Prostate gland (tissue), 2 donors: ENCODE data around the gene RBM33. TPM values are rescaled to one million over a fixed set of nuclear protein-coding genes. Genes with fewer than 3 reads are reported as not detected.

ENCODE experiments used
- DNase-seq: peaks from one replicate; pipeline ENCODE4 v3.0.0-alpha.2; 2019; ENCODE audit warnings: low spot score
- H3K27ac ChIP-seq, 2 donors: fragments of 200-600 bp; sonication (generic); 2 replicates each; pipeline ENCODE4 v1.5.1; 2017 to 2019
- H3K27me3 ChIP-seq: fragments of 200-600 bp; sonication (generic); replicated peaks from 2 replicates; pipeline ENCODE4 v1.5.1; 2019; ENCODE audit not compliant: insufficient read depth
- H3K36me3 ChIP-seq, 2 donors: fragments of 200-600 bp; sonication (generic); 1 replicate in 1 of 2; 2 replicates in 1 of 2; pipeline versions ENCODE4 v1.5.1 to v1.8.1; 2017 to 2019
- H3K4me1 ChIP-seq: fragments of 200-600 bp; sonication (generic); replicated peaks from 2 replicates; pipeline ENCODE4 v1.5.1; 2019
- H3K4me3 ChIP-seq, 2 donors: fragments of 200-600 bp; sonication (generic); 2 replicates each; pipeline ENCODE4 v1.5.1; 2017 to 2019
- H3K9me3 ChIP-seq: fragments of 200-600 bp; sonication (generic); 2 replicates; pipeline ENCODE4 v1.5.1; 2017
- POLR2A ChIP-seq: fragments of 450-650 bp; IDR thresholded peaks from one replicate; pipeline ENCODE4 v1.6.1; 2016; ENCODE audit warnings: antibody characterized with exemption, mild to moderate bottlenecking
- POLR2AphosphoS5 ChIP-seq: sonication (generic); formaldehyde crosslinking; IDR thresholded peaks from one replicate; pipeline ENCODE4 v1.6.1; 2017; ENCODE audit warnings: antibody characterized with exemption
- WGBS: methylation state at CpG from one replicate; pipeline ENCODE4 v1.1.5; 2018; 5-methylcytosine and 5-hydroxymethylcytosine counted together
- intact Hi-C: fragments of 100-400 bp; cut with DNase I; formaldehyde crosslinking; loops from one replicate; pipeline ENCODE4 v1.14.2; 2022
- total RNA-seq, 2 donors: library from RNA; depleted of rRNA; stranded (reverse); fragments of >200 nt; gene quantifications; one replicate each; pipeline ENCODE4 v1.1.0, GENCODE V29; 2016
- TF ChIP-seq, protein P1 (sequence below), 4 experiments: fragments of 200-600 bp in 2 of 4; fragments of 450-650 bp in 2 of 4; sonication (generic) in 2 of 4; IDR thresholded peaks; 1 replicate in 3 of 4; 2 replicates in 1 of 4; pipeline ENCODE4 v1.5.1; 2016 to 2019; ENCODE audit warnings: antibody characterized with exemption in 4 of 4, mild to moderate bottlenecking in 2 of 4, moderate library complexity in 2 of 4

Gene RBM33
- total RNA-seq, 2 donors from 2014 or later, result 33.2 to 82.9 TPM

DNA sequence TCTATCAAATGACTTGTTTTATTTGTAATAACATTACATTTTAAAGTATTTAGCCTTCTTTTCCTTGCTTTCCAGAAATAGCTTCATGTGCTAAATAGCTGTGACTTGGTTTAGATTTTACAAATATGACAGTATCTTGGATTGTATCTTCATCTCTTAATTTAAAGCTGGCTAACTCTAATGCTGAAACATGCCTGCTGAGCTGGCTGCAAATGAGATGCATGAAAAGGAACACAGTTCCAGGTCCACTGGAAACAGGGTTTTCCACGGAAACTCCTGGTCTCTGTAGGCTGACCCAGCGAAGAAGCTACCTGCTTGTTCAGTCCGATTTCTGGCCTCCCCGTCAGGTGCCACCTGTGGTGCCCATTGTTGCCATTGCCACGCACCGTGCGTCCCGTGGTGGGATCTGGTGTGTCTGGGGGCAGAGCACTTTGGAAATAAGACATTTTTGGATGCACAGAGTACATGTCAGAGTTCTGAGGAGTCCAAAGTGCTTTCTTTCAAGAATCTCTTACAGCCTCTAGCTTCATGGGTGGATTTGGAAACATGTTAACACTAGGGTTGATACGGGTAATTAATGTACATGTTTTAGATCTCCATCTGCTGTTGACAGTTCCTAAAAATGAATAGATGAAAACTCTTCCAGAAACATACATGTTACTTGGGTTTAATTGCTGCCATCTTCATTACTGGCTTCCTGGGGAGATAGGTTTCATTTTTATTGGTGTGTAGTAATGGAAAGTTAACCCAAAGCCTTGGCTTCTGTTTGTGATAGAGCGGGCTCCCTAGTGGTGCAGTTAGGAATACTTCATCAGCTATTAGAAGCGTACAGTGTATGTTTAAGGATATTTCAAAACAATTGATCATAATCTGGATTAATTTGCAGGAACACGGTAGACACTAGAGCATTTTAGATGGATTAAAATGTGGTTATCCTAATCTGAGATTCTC is 122.8 kb downstream of the RBM33 start:
- H3K27ac ChIP-seq, result no peak overlapping the region
- no peak overlapping the region for H3K4me3 ChIP-seq
- H3K4me1 ChIP-seq, result no peaks in the 10 kb centered on the region
- intact Hi-C loops, result loop anchor here (5.0 to 10.0 kb wide), 2 partner anchors 170 to 842 kb away; no protein-coding TSS in a partner anchor
- no peaks in the 10 kb centered on the region for H3K27me3 ChIP-seq
- H3K9me3 ChIP-seq, result no peaks in the 10 kb centered on the region
- H3K36me3 ChIP-seq, result no peaks in the 10 kb centered on the region
- DNase-seq, result no peak
- WGBS, result 90% methylated on average over 12 of the region's 12 CpGs
- TF ChIP-seq POLR2A (no peak), POLR2AphosphoS5 (no peak)
- TF ChIP-seq, protein P1, sequence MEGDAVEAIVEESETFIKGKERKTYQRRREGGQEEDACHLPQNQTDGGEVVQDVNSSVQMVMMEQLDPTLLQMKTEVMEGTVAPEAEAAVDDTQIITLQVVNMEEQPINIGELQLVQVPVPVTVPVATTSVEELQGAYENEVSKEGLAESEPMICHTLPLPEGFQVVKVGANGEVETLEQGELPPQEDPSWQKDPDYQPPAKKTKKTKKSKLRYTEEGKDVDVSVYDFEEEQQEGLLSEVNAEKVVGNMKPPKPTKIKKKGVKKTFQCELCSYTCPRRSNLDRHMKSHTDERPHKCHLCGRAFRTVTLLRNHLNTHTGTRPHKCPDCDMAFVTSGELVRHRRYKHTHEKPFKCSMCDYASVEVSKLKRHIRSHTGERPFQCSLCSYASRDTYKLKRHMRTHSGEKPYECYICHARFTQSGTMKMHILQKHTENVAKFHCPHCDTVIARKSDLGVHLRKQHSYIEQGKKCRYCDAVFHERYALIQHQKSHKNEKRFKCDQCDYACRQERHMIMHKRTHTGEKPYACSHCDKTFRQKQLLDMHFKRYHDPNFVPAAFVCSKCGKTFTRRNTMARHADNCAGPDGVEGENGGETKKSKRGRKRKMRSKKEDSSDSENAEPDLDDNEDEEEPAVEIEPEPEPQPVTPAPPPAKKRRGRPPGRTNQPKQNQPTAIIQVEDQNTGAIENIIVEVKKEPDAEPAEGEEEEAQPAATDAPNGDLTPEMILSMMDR (IDR thresholded peaks at IDR 0.05), result no peak

DNA sequence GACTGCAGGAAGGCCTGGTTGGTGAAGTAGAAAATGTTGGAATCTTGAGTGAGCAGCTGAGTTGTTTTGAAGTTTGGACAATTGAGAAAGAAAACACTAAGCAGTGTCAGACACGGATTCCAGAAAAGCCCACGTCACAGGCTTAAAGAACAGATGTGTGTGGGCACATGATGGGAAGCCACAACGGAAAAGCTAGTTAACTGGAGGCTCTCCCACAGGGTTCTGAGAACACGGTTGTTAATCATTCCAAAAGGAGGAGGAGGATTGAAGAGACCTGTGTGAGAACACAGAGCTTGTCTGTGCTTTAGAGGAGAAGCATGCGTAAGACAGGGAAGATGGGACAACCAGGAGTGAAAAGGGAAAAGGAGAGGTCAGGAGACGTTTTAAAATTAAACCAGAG is 125.2 kb downstream of the RBM33 start:
- no peak for DNase-seq
- intact Hi-C loops, result loop anchor here (5.0 to 10.0 kb wide), 2 partner anchors 172 to 845 kb away; no protein-coding TSS in a partner anchor
- no peak overlapping the region for H3K4me3 ChIP-seq
- H3K9me3 ChIP-seq, result no peaks in the 10 kb centered on the region
- 76% methylated on average over 6 of the region's 6 CpGs for WGBS
- H3K27ac ChIP-seq, result no peak overlapping the region
- no peak for TF ChIP-seq POLR2AphosphoS5
- TF ChIP-seq, protein P1 (IDR thresholded peaks at IDR 0.05), result no peak
- TF ChIP-seq POLR2A, result no peak
- no peaks in the 10 kb centered on the region for H3K4me1 ChIP-seq
- H3K36me3 ChIP-seq, result no peaks in the 10 kb centered on the region
- no peaks in the 10 kb centered on the region for H3K27me3 ChIP-seq

DNA sequence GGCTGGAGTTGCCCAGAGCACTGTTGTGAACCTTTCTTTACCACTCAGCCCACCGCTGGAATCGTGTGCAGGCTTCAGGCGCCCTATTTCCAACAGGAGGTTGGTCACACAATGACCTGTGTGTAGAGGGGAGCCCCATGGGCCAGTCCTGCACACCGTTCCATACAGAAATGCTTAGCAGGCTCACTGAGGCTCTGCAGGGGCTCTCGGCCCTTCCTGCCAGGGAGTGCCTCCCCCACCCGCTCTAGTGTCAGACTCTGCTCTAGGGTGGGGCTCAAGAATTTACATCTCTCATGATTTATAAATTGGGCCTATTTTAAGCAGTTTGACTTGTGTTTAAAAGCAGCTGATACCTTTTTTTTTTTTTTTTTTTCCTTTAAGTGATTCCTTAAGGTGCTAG is 125.8 kb downstream of the RBM33 start:
- Histone ChIP-seq H3K36me3 (peaks cover 0 to 3% of the 10 kb centered on the region in 2 donors), H3K27ac (no peak overlapping the region), H3K9me3 (no peaks in the 10 kb centered on the region), H3K4me1 (no peaks in the 10 kb centered on the region), H3K4me3 (no peak overlapping the region), H3K27me3 (no peaks in the 10 kb centered on the region)
- no peak for DNase-seq
- 91% methylated on average over 6 of the region's 6 CpGs for WGBS
- intact Hi-C loops, result no loop called here
- TF ChIP-seq, protein P1 (IDR thresholded peaks at IDR 0.05), result no peak
- TF ChIP-seq POLR2AphosphoS5 (no peak), POLR2A (no peak)

DNA sequence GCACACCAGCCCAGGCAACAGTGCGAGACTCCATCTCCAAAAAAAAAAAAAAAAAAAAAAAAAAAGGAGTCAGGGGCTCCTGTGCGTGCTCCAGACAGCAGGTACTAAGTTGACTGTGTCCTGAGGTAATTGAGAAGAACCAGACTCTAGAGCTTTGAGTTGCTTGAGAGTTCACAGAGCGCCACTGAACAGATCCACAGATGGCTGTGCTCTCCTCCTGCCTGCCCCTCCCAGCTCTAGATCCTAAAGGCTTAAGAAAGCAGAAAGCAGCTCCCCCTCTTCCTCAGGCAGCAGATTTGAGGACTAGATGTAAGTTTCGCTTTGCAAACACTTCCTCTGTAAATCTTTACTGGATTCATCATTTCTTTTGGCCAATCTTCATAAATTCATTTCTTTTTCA is 129.1 kb downstream of the RBM33 start:
- 87% methylated on average over 4 of the region's 4 CpGs for whole genome bisulfite sequencing
- TF ChIP-seq POLR2A (no peak), POLR2AphosphoS5 (no peak)
- TF ChIP-seq, protein P1 (IDR thresholded peaks at IDR 0.05), result no peak
- Histone ChIP-seq H3K9me3 (no peaks in the 10 kb centered on the region), H3K4me3 (no peak overlapping the region), H3K27ac (no peak overlapping the region), H3K27me3 (no peaks in the 10 kb centered on the region), H3K4me1 (no peaks in the 10 kb centered on the region), H3K36me3 (peaks cover 0 to 13% of the 10 kb centered on the region in 2 donors)
- intact Hi-C loops, result no loop called here
- no peak for DNase-seq
